Gastroesophageal sphincter (tissue), 3 donors: ENCODE measurements around the gene NSDHL.

Experiments
- EP300 ChIP-seq: sonication (generic); formaldehyde crosslinking; IDR thresholded peaks from one replicate; pipeline ENCODE4 v1.6.1; 2017; ENCODE audit warnings: antibody characterized with exemption, mild to moderate bottlenecking
- POLR2A ChIP-seq, 2 donors: fragments of 450-650 bp; IDR thresholded peaks; one replicate each; pipeline ENCODE4 v1.6.1; 2017; ENCODE audit warnings: antibody characterized with exemption in 2 of 2, mild to moderate bottlenecking in 2 of 2, moderate library complexity in 1 of 2
- TF ChIP-seq, protein P1 (sequence below), 4 experiments: fragments of 200-600 bp in 2 of 4; fragments of 450-650 bp in 2 of 4; sonication (generic) in 1 of 4; IDR thresholded peaks; one replicate each; pipeline ENCODE4 v1.5.1; 2017 to 2019; ENCODE audit warnings: antibody characterized with exemption in 4 of 4, mild to moderate bottlenecking in 2 of 4, moderate library complexity in 2 of 4

DNA sequence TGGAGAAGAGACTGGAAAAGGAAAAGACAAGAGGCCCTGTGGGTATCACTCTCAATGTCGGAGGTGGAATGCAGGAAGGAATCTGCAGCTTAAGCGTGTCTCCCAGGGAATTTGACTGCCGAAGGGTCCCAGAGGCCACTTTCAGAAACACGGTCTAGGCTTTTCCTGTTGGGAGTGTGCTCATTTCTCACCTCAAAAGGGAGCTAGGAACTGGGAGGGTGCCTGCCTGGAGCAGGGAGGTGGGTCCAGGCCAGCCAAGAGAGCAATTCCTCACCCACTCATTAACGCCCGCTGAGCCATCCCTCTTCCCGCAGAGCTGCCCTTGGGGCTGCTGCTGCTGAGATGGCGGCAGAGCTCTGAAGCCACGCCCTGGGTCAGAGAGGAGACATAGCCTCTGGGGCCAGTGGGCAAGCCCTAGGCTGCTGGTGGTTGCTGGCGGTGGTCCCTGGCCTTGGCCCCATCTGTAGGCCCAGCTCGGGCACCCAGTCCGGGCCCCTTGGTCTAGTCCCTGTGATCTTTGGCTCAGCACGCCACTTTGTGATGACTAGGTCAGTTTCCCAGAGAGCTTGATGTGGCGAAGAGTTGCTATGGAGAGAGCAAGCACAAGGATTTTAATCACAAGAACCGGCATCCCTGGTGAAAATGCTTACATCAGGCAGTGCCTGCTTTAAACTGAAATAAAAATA is 71.1 kb downstream of the NSDHL start:
- TF ChIP-seq, protein P1, sequence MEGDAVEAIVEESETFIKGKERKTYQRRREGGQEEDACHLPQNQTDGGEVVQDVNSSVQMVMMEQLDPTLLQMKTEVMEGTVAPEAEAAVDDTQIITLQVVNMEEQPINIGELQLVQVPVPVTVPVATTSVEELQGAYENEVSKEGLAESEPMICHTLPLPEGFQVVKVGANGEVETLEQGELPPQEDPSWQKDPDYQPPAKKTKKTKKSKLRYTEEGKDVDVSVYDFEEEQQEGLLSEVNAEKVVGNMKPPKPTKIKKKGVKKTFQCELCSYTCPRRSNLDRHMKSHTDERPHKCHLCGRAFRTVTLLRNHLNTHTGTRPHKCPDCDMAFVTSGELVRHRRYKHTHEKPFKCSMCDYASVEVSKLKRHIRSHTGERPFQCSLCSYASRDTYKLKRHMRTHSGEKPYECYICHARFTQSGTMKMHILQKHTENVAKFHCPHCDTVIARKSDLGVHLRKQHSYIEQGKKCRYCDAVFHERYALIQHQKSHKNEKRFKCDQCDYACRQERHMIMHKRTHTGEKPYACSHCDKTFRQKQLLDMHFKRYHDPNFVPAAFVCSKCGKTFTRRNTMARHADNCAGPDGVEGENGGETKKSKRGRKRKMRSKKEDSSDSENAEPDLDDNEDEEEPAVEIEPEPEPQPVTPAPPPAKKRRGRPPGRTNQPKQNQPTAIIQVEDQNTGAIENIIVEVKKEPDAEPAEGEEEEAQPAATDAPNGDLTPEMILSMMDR (IDR thresholded peaks at IDR 0.05), result no peak
- TF ChIP-seq POLR2A (IDR thresholded peaks at IDR 0.05) (no peak), EP300 (no peak)
